GM10266 (cell line): Measurements from ENCODE around the gene LYPLA2.
"Not testable (repeated sequence)": the region's sequence is repeated elsewhere in the genome, so short reads cannot be mapped to it uniquely, and the experiment has no call there.

ENCODE experiments used
- DNase-seq: peaks from one replicate; pipeline ENCODE4 v3.0.0; 2012; ENCODE audit errors: extremely low spot score
- CTCF ChIP-seq: IDR thresholded peaks from 2 replicates; pipeline ENCODE4 v1.5.1; 2012; ENCODE audit warnings: mild to moderate bottlenecking, low read depth; ENCODE audit not compliant: control insufficient read depth, insufficient read depth; ENCODE audit errors: missing control alignments

LYPLA2 gene

DNA sequence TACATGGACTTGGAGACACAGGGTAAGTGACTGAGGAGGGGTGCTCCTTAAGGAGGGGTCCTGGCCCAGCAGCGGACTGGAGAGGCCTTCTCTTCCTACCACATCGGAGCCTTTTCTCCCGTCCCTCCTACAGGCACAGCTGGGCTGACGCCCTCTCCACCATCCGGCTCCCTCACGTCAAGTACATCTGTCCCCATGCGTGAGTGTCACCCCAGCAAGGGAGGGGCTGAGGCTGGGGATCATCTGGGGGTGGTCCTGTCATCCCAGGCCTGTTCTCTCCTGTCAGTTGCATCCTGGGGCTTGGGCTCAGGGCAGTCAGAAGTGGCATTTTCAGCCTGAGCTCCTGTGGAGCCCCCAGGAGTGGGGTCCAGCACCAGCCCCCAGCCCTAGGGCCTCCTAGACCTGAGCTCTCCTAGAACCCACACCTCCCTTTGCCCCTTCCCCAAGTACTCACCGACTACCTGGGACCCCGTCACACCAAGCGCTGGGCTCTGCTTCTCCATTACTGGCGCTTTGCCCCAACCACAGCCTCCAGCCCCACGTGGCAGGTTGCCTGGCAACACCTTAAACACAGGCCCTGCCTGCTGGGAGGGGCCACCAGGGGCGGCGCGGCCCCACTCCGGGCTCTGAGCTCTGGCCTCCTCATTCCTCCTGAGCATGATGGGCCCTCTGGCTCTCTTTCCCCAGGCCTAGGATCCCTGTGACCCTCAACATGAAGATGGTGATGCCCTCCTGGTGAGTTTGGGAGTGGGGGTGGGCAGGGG, 2.3 kb downstream of the LYPLA2 start:
- no peak for DNase-seq
- no peak for TF ChIP-seq CTCF

DNA sequence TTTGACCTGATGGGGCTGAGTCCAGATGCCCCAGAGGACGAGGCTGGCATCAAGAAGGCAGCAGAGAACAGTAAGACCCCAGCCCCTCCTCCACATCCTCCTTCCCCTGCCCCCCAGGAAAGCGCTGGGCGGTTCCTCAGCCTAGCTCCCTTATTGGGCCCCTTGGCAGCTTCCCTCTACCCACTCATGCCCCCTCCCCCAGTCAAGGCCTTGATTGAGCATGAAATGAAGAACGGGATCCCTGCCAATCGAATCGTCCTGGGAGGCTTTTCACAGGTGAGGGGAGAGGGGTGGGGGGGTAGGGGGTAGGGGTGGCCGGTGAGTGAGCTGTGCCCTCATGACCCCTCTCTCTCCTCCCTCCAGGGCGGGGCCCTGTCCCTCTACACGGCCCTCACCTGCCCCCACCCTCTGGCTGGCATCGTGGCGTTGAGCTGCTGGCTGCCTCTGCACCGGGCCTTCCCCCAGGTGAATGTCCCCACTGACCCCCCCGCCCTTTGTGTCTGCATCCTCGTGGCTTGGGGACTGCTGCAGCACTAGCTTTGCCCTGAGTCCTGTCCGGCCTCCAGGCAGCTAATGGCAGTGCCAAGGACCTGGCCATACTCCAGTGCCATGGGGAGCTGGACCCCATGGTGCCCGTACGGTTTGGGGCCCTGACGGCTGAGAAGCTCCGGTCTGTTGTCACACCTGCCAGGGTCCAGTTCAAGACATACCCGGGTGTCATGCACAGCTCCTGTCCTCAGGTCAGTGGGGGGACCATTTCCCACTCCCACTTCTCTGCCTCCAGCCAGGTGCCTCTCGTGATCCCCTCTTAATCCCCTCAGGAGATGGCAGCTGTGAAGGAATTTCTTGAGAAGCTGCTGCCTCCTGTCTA, 3.2 kb downstream of the LYPLA2 start:
- no peak for DNase-seq
- TF ChIP-seq CTCF: no peak

DNA sequence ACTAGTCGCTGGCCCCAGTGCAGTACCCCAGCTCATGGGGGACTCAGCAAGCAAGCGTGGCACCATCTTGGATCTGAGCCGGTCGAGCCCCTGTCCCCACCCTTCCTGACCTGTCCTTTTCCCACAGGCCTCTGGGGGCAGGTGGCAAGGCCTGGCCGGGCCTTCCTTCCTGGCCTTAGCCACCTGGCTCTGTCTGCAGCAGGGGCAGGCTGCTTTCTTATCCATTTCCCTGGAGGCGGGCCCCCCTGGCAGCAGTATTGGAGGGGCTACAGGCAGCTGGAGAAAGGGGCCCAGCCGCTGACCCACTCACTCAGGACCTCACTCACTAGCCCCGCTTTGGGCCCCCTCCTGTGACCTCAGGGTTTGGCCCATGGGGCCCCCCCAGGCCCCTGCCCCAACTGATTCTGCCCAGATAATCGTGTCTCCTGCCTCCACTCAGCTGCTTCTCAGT, 3.8 kb downstream of the LYPLA2 start:
- DNase-seq: not testable (repeated sequence)

DNA sequence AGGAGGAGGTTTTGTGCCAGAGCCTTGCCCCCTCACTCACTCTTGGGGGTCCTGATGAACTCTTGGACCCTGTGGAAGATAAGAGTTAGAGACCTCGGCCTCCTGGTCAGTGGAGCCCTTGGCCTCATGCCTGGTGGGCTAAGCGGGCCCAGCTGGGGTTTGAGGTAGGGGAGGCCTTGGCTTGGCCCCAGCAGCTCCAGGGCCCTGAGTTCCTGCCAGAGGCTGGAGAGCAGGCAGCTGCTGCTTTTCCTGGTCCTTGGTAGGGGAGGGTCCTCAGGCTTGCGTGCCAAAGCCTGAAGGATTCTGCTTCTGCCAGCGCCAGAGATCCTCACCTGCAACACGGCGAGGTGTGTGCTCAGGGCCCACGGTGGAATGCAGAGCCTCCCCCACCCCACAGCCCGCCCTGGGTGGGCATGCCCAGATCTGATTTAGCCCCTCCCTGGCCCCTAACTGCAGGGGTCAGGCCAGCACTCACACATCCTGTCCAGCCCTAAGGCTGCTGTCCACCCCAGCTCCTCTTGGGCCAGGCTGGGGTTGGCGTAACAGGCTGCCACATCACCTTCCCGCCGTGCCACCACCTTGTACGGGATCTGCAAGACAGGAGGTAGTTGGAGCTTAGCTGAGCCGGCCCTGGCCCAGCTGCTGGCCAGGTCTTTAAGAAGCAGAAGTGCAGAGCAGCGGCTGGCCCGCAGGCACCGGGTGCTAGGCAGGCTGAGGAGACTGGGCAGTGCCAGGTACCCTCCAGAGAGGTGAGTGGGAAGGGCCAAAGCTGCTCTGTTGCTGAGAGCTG, 4.9 kb downstream of the LYPLA2 start:
- no peak for TF ChIP-seq CTCF
- no peak for DNase-seq

- DNase-seq: no peak
- TF ChIP-seq CTCF: no peak
Measured at GRCh38 chr1:23796466-23797271, 5.7 kb downstream of the LYPLA2 start.

DNA sequence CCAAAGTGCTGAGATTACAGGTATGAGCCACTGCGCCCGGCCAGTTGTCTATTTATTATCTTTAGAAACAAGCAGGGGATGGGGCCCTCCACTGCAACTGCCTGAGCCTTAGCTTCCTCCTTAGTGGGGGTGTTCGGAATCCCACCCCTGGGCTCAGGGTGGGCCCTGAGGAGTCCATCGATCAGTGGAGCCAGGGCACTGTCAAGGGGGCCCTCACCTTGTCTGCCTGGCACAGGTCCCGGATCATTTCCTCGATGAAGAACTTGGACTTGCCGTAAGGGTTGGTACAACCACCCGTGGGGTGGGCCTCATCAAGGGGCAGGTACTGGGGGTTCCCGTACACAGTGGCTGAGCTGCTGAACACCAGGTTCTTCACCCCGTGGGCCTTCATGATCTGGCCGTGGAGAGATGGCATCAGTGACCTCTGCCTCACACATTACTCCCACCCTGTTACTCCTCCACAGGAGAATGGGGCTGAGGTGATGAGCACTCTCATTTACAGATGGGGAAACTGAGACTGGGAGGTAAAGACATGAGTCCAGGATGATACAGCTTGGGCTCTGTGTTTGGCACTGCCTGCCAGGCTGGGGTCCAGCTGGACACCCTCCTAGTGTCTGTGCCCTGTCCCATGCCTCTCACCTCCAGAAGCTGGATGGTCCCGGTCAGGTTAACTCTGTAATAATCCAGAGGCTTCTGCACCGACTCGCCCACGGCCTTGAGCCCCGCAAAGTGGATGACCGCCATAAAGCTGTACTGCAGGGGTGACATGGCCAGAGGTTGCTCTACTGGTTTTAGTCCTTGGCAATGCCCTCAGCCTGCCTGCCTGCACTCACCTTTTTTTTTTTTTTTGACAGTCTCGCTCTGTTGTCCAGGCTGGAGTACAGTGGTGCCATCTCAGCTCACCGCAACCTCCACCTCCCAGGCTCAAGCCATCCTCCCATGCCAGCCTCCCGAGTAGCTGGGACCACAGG, 6.8 kb downstream of the LYPLA2 start:
- no peak for DNase-seq
- TF ChIP-seq CTCF: no peak
